NB4 (cell line): ENCODE data around the gene BNC2.

Experiments used
- MYC ChIP-seq: IDR thresholded peaks from 2 replicates; pipeline ENCODE4 v1.6.1; 2011; ENCODE audit warnings: low read depth, low read length
- TF ChIP-seq, protein P1 (sequence below): IDR thresholded peaks from one replicate; pipeline ENCODE4 v1.5.1; 2012; ENCODE audit warnings: low read depth, low read length
- TF ChIP-seq, protein P2 (sequence below): IDR thresholded peaks from 2 replicates; pipeline ENCODE4 v1.6.1; 2011; ENCODE audit warnings: low read depth, low read length

DNA sequence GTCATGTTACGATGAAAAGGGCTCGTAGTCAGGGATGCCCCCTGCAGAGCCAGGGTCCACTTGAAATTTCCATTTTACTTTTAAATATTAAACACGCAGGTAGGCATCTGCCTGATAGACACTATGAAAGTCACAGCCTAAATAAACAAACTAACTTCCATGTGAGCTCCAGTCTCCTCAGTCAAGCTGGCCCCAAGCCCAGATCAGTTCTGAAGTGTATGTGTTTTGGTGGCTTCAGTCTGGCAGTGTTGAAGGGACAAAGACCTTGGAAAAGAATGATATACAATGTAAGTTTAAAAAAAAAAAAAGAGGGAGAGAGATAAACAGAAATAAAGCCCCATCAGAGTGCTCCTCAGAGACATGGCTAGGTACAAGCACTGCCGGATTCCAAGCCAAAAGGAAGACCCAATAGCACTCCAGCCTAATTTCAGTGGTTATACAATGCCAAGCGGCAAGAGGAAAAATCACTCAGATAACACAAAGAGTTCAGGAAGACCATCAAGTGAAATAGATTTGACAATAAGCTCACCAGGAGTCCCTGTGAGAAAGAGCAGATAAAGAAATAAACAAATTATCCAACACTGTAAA lies 181.0 kb downstream of the BNC2 start:
- TF ChIP-seq, protein P1, sequence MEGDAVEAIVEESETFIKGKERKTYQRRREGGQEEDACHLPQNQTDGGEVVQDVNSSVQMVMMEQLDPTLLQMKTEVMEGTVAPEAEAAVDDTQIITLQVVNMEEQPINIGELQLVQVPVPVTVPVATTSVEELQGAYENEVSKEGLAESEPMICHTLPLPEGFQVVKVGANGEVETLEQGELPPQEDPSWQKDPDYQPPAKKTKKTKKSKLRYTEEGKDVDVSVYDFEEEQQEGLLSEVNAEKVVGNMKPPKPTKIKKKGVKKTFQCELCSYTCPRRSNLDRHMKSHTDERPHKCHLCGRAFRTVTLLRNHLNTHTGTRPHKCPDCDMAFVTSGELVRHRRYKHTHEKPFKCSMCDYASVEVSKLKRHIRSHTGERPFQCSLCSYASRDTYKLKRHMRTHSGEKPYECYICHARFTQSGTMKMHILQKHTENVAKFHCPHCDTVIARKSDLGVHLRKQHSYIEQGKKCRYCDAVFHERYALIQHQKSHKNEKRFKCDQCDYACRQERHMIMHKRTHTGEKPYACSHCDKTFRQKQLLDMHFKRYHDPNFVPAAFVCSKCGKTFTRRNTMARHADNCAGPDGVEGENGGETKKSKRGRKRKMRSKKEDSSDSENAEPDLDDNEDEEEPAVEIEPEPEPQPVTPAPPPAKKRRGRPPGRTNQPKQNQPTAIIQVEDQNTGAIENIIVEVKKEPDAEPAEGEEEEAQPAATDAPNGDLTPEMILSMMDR: no peak
- TF ChIP-seq MYC: no peak
- TF ChIP-seq, protein P2, sequence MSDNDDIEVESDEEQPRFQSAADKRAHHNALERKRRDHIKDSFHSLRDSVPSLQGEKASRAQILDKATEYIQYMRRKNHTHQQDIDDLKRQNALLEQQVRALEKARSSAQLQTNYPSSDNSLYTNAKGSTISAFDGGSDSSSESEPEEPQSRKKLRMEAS: no peak
